Dermis blood vessel endothelial cell (primary cell): ENCODE measurements around the gene AQP10. TPM values are rescaled to one million over a fixed set of nuclear protein-coding genes. Genes with fewer than 3 reads are reported as not detected.
A peak's percentile ranks its signal among the peaks of the same experiment; 100 is the strongest.
"Not testable (repeated sequence)": the region's sequence is repeated elsewhere in the genome, so short reads cannot be mapped to it uniquely, and the experiment has no call there.

ENCODE experiments used
- DNase-seq: peaks from one replicate; pipeline ENCODE4 v3.0.0; 2010
- total RNA-seq: library from RNA; depleted of rRNA; stranded (reverse); fragments of >200 nt; gene quantifications from 2 replicates; pipeline ENCODE4 v1.2.3, GENCODE V29; 2014

Gene AQP10
- total RNA-seq: not detected in 2 replicates

- DNase-seq: peak; percentile 32
Observed at GRCh38 chr1:154320882-154321608, at the start of gene AQP10. Gene AQP10 (plus strand): TSS chr1:154321093. CDS start chr1:154321156, 63 bp downstream.

GRCh38 chr1:154272217-154272998 lies 48.5 kb upstream of the AQP10 start, which contains the start of gene HAX1:
Gene HAX1 (plus strand): TSS chr1:154272629. CDS start chr1:154272724, 95 bp downstream.
- peak; percentile 97 for DNase-seq

- DNase-seq: no peak
Observed at GRCh38 chr1:154272999-154273563, 47.8 kb upstream of the AQP10 start.

- DNase-seq: peak; percentile 32
Observed at GRCh38 chr1:154276797-154277196, 44.1 kb upstream of the AQP10 start.

- not testable (repeated sequence) for DNase-seq
Observed at GRCh38 chr1:154287591-154287990, 33.3 kb upstream of the AQP10 start.

- no peak for DNase-seq
Observed at GRCh38 chr1:154288661-154289060, 32.2 kb upstream of the AQP10 start.

GRCh38 chr1:154290921-154291320 lies 30.0 kb upstream of the AQP10 start:
- DNase-seq: no peak

GRCh38 chr1:154295408-154296235 lies 25.3 kb upstream of the AQP10 start:
- DNase-seq: no peak

GRCh38 chr1:154301582-154301981 lies 19.3 kb upstream of the AQP10 start:
- DNase-seq: no peak

- peak; percentile 7 for DNase-seq
Observed at GRCh38 chr1:154304664-154305337, 16.1 kb upstream of the AQP10 start.

- no peak for DNase-seq
Observed at GRCh38 chr1:154306151-154306550, 14.7 kb upstream of the AQP10 start.

- not testable (repeated sequence) for DNase-seq
Observed at GRCh38 chr1:154307670-154308270, 13.1 kb upstream of the AQP10 start.

GRCh38 chr1:154309136-154309535 lies 11.8 kb upstream of the AQP10 start:
- not testable (repeated sequence) for DNase-seq

- DNase-seq: not testable (repeated sequence)
Observed at GRCh38 chr1:154312229-154313065, 8.4 kb upstream of the AQP10 start.

GRCh38 chr1:154313066-154313356 lies 7.9 kb upstream of the AQP10 start:
- DNase-seq: no peak

- DNase-seq: not testable (repeated sequence)
Observed at GRCh38 chr1:154314226-154314625, 6.7 kb upstream of the AQP10 start.

- no peak for DNase-seq
Observed at GRCh38 chr1:154316704-154317103, 4.2 kb upstream of the AQP10 start.

GRCh38 chr1:154318386-154318785 lies 2.5 kb upstream of the AQP10 start:
- DNase-seq: no peak

- not testable (repeated sequence) for DNase-seq
Observed at GRCh38 chr1:154321609-154321934, 679 bp downstream of the AQP10 start.

GRCh38 chr1:154323493-154323892 lies 2.6 kb downstream of the AQP10 start:
- no peak for DNase-seq

- no peak for DNase-seq
Observed at GRCh38 chr1:154324241-154324640, 3.3 kb downstream of the AQP10 start.
